Sigmoid colon (tissue), 4 donors: Measurements from ENCODE around the gene ALAS1.

Experiments
- EP300 ChIP-seq, 4 donors: sonication (generic); formaldehyde crosslinking; IDR thresholded peaks; one replicate each; pipeline ENCODE4 v1.6.1; 2017; ENCODE audit warnings: antibody characterized with exemption in 4 of 4
- POLR2AphosphoS5 ChIP-seq, 4 donors: sonication (generic); formaldehyde crosslinking; IDR thresholded peaks; one replicate each; pipeline ENCODE4 v1.6.1; 2017; ENCODE audit warnings: antibody characterized with exemption in 4 of 4

- TF ChIP-seq EP300 (IDR thresholded peaks at IDR 0.05) (no peak), POLR2AphosphoS5 (IDR thresholded peaks at IDR 0.05) (no peak)
These were observed 13.4 kb downstream of the ALAS1 start for GRCh38 chr3:52211268-52211891.
